T-helper 1 cell (primary cell): ENCODE data around the gene ELMOD3.
"Not testable (repeated sequence)": the region's sequence is repeated elsewhere in the genome, so short reads cannot be mapped to it uniquely, and the experiment has no call there.

ENCODE experiments used
- DNase-seq, 5 donors: peaks; one replicate each; pipeline ENCODE4 v3.0.0-alpha.2; 2012 to 2020

The ELMOD3 gene

GRCh38 chr2:85429213-85429923 is 74.8 kb downstream of the ELMOD3 start:
- no peak for DNase-seq

- DNase-seq: no peak
These were observed 75.3 kb downstream of the ELMOD3 start for GRCh38 chr2:85429924-85430289.

- no peak for DNase-seq
These were observed 76.4 kb downstream of the ELMOD3 start for GRCh38 chr2:85430752-85431569.

- no peak for DNase-seq
These were observed 77.1 kb downstream of the ELMOD3 start for GRCh38 chr2:85431570-85432205.

- DNase-seq: no peak
These were observed 79.0 kb downstream of the ELMOD3 start for GRCh38 chr2:85433511-85434089.

- DNase-seq: no peak
These were observed 80.1 kb downstream of the ELMOD3 start for GRCh38 chr2:85434696-85435095.

- DNase-seq: no peak
These were observed 80.8 kb downstream of the ELMOD3 start for GRCh38 chr2:85435220-85435958.

GRCh38 chr2:85435981-85436835 is 81.6 kb downstream of the ELMOD3 start:
- no peak for DNase-seq

- no peak for DNase-seq
These were observed 82.4 kb downstream of the ELMOD3 start for GRCh38 chr2:85436836-85437487.

GRCh38 chr2:85437488-85438200 is 83.1 kb downstream of the ELMOD3 start:
- peak; percentile 55 to 86 (median 68) for DNase-seq

- DNase-seq: no peak
These were observed 83.8 kb downstream of the ELMOD3 start for GRCh38 chr2:85438201-85439024.

- no peak for DNase-seq
These were observed 84.5 kb downstream of the ELMOD3 start for GRCh38 chr2:85439025-85439472.

- DNase-seq: not testable (repeated sequence)
These were observed 85.0 kb downstream of the ELMOD3 start for GRCh38 chr2:85439569-85439968.

- DNase-seq: peak in 1 of 5 donors; percentile 78
These were observed 85.4 kb downstream of the ELMOD3 start for GRCh38 chr2:85439986-85440385.

- no peak for DNase-seq
These were observed 86.2 kb downstream of the ELMOD3 start for GRCh38 chr2:85440729-85441128.
